ENCODE results near the gene SPRY2. TPM values are rescaled to one million over a fixed set of nuclear protein-coding genes. Genes with fewer than 3 reads are reported as not detected.

SPRY2 gene
- total RNA-seq, 1 experiment from 2014 or later: 10.3 TPM

- no TSS peak for BruUV-seq (replicated peaks)
- Histone ChIP-seq H3K27me3 (replicated peaks; ENCODE audit: insufficient read depth, low read depth, low read length, poor library complexity) (no peaks in the 10 kb centered on the region), H3K4me3 (ENCODE audit: low read depth, low read length, poor library complexity, severe bottlenecking) (no peak overlapping the region), H3K4me1 (ENCODE audit: insufficient read depth, low read length, poor library complexity, severe bottlenecking) (peaks cover 41% of the 10 kb centered on the region), H3K9me3 (ENCODE audit: low read depth, low read length, poor library complexity, severe bottlenecking) (no peaks in the 10 kb centered on the region), H3K36me3 (ENCODE audit: insufficient read depth, low read length, poor library complexity, severe bottlenecking) (no peaks in the 10 kb centered on the region), H3K27ac (ENCODE audit: low read depth, low read length, poor library complexity, severe bottlenecking) (no peak overlapping the region)
- POLR2A ChIA-PET (ENCODE audit: low non-redundant PET): no interaction called here
- CTCF ChIA-PET: no interaction called here
- intact Hi-C loops (cut with micrococcal nuclease; ENCODE audit: unreplicated experiment): no loop called here
- DNase-seq (ENCODE audit: low spot score): no peak
- no peak for TF ChIP-seq CTCF (conservative IDR thresholded peaks at IDR 0.05; ENCODE audit: low read depth, low read length)
- no peak for TF ChIP-seq EZH2 (IDR thresholded peaks at IDR 0.05; ENCODE audit: borderline replicate concordance, low read depth, low read length, poor library complexity, severe bottlenecking)
These were observed 33.4 kb downstream of the SPRY2 start for GRCh38 chr13:80307401-80307987.

- Histone ChIP-seq H3K4me1 (ENCODE audit: insufficient read depth, low read length, poor library complexity, severe bottlenecking) (peaks cover 33% of the 10 kb centered on the region), H3K9me3 (ENCODE audit: low read depth, low read length, poor library complexity, severe bottlenecking) (no peaks in the 10 kb centered on the region), H3K27ac (ENCODE audit: low read depth, low read length, poor library complexity, severe bottlenecking) (no peak overlapping the region), H3K27me3 (replicated peaks; ENCODE audit: insufficient read depth, low read depth, low read length, poor library complexity) (no peaks in the 10 kb centered on the region), H3K4me3 (ENCODE audit: low read depth, low read length, poor library complexity, severe bottlenecking) (no peak overlapping the region), H3K36me3 (ENCODE audit: insufficient read depth, low read length, poor library complexity, severe bottlenecking) (no peaks in the 10 kb centered on the region)
- BruUV-seq (replicated peaks): no TSS peak
- DNase-seq (ENCODE audit: low spot score): no peak
- TF ChIP-seq CTCF (conservative IDR thresholded peaks at IDR 0.05; ENCODE audit: low read depth, low read length) (no peak), EZH2 (IDR thresholded peaks at IDR 0.05; ENCODE audit: borderline replicate concordance, low read depth, low read length, poor library complexity, severe bottlenecking) (no peak)
- ChIA-PET POLR2A (ENCODE audit: low non-redundant PET) (no interaction called here), CTCF (no interaction called here)
- intact Hi-C loops (cut with micrococcal nuclease; ENCODE audit: unreplicated experiment): no loop called here
These were observed 34.5 kb downstream of the SPRY2 start for GRCh38 chr13:80306337-80306972.

DNA sequence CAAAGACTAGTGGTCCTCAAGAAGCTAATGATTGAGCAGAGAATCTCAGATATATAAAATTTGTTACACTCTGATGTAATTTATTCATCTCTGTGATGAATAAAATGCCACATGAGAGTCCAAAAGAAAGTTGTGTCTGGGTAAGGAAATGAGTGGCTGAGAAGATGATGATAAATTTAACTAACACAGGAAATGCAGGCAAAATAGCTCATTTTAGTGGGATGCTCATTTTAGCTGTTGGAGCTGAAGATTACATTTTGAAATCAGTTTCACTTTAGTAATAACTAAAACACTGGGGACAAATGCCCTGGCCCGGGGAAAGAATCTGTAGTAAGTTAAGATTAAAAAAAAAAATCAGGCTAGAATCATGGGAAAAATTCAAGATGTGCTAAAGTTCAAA, 35.2 kb downstream of the SPRY2 start:
- Histone ChIP-seq H3K9me3 (ENCODE audit: low read depth, low read length, poor library complexity, severe bottlenecking) (no peaks in the 10 kb centered on the region), H3K36me3 (ENCODE audit: insufficient read depth, low read length, poor library complexity, severe bottlenecking) (no peaks in the 10 kb centered on the region), H3K27ac (ENCODE audit: low read depth, low read length, poor library complexity, severe bottlenecking) (no peak overlapping the region), H3K4me1 (ENCODE audit: insufficient read depth, low read length, poor library complexity, severe bottlenecking) (peaks cover 30% of the 10 kb centered on the region), H3K27me3 (replicated peaks; ENCODE audit: insufficient read depth, low read depth, low read length, poor library complexity) (no peaks in the 10 kb centered on the region), H3K4me3 (ENCODE audit: low read depth, low read length, poor library complexity, severe bottlenecking) (no peak overlapping the region)
- CTCF ChIA-PET: no interaction called here
- TF ChIP-seq CTCF (conservative IDR thresholded peaks at IDR 0.05; ENCODE audit: low read depth, low read length) (no peak), EZH2 (IDR thresholded peaks at IDR 0.05; ENCODE audit: borderline replicate concordance, low read depth, low read length, poor library complexity, severe bottlenecking) (no peak)
- peak; percentile 71 for DNase-seq (ENCODE audit: low spot score)
- no TSS peak for BruUV-seq (replicated peaks)
- POLR2A ChIA-PET (ENCODE audit: low non-redundant PET): no interaction called here
- intact Hi-C loops (cut with micrococcal nuclease; ENCODE audit: unreplicated experiment): no loop called here
